Activated CD4-positive, alpha-beta T cell treated with anti-CD3 and anti-CD28 coated beads, Interleukin-2, amount 50 U/mL, for 16 hours (primary cell): ENCODE data around the gene SNORC.

ENCODE experiments used
- DNase-seq: peaks from one replicate; pipeline ENCODE4 v3.0.0-alpha.2; 2020

Gene SNORC

DNA sequence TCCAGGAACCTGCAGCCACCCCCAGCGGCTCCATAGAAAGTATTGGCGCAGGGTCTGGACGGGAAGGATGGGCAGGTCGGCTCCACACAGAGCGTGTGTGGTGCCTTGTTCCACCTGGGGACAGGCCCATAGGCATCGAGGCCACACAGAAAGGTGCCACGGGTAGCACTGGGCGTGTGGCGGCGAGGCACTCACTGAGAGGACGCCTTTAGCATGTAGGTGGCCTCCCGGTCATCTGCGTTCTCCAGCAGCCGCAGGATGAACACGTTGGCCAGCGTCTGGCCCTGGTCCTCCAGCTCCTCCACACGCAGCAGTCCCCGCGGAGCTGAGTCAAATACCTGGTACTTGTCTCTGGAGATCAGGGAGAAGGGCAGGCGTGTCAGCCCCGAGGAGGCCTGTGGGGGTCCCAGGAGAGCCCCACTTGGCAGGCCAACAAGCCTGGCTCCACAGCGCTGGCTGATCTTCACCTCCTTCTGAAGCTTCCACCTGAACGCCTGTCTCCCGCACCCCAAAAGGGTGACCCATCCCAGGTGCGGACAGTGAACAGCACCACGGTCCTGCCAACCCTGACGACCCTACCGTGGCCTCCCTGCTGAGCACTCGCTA is 13.2 kb downstream of the SNORC start:
- no peak for DNase-seq

DNA sequence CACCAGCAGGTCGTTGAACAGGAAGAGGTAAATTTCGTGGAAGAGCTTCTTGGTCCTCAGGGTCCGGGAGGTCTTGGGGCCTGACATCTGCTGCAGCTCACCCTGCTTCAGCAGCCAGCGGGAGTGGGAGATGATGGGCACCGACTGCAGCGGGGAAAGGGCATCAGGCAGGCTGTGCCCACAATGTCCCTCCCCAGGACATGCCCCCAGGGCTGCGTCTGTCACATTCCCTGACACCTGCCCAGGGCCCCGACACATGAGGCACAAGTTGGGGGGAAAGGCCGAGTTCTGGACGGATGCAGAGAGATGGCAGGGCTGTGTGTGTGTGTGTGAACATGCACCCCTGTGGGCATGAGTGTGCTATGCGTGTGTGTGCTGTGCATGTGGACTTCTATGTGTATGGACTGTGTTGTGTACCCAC is 13.9 kb downstream of the SNORC start:
- DNase-seq, result no peak

DNA sequence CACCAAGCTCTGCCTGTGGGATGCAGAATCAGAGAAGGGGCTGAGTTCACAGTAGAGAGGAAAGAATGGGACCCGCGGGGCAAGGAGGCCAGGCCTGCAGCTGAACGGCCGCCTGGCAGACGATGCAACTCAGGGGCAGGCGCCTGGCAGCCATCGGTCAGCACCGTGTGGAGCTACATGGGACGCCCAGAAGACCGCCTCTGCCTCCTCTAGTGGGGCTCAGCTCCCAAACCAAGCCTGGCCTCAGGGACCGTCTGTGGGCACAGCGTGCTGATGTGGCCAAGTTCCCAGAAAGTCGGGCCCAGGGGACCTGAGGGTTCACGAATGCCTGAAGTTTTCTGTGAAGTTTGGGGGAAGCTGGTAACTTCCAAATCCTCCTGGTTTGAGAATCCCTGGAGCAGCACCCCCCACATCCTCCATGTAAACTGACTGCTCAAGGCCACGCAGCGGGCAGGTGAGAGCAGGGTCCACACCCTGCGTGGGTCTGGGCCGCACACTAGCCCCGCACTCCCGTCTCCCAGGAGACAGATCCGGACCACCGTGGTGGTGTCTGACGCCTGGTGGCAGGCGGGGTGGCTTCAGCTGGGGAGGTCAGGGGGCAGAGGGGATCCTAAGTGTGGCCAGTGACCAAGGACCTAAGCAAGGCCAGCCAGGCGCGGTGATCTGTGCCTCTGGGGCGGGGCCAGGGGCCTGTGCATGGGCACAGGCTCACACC is 14.6 kb downstream of the SNORC start:
- no peak for DNase-seq

DNA sequence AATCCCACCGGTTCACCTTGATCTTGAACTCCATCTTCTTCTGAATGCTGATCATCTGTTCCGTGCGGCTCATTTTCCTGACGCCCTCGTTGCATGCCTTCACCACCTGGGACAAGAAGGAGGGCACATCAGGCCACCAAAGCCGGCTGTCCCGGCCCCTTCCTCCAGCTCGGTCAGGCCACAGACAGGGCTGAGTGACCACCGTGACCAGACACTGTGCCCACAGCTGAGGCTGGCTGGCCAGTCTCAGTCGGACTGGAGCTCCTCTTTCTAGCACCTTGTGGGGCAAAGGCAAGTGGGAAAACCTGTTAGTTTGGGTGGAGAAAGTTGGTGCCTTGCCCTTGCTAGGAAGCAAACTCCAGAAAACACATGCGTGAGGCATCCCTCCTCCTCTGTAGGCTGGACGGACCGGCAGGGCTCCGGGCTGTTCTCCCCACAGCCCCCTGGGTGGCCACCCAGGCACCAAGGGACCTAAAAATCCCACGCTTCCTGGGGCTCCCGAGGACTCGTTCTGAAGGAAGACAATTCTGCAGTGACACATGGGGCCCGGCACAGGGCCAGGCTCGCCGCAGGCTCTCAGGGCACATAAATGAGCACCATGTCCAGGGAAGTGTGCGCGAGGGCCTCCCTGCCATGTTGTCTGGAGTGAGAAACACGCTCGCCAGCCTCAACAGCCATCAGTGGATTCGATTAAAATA is 15.3 kb downstream of the SNORC start:
- no peak for DNase-seq

DNA sequence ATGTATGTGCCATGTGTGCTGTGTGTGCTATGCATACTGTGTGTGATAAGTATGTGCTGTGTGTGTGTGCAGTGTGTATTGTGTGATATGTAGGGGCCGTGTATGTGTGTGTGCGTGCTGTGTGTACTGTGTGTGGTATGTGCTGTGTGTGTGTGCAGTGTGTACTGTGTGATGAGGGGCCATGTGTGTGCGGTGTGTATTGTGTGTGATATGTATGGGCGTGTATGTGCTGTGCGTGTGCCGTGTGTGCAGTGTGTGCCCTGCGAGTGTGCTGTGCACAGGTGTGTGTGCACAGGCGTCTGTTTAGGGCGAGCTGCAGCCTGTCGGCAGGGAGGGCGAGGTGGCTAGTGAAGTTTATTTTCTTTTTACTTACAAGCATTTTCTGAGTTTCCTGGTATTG is 16.1 kb downstream of the SNORC start:
- DNase-seq, result no peak

DNA sequence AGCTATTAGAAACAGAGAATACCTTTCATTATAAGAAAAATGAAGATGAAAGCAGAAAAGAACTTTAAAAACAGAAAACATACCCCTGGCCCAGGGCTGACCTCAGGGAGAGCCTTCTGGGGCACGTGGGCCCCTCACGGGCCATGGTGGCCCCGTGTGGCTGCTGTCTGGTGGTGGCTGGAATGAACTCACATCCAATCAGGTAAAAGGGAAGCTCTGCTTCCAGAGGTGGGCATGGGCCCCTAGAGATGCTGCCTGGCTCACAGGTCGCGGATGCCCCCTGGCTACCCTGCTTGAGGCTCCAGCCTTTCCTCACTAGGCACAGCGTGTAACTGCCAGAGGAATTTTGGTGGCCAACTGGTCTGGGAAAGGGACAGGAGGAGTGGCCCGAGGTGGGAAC is 16.6 kb downstream of the SNORC start:
- DNase-seq, result no peak

DNA sequence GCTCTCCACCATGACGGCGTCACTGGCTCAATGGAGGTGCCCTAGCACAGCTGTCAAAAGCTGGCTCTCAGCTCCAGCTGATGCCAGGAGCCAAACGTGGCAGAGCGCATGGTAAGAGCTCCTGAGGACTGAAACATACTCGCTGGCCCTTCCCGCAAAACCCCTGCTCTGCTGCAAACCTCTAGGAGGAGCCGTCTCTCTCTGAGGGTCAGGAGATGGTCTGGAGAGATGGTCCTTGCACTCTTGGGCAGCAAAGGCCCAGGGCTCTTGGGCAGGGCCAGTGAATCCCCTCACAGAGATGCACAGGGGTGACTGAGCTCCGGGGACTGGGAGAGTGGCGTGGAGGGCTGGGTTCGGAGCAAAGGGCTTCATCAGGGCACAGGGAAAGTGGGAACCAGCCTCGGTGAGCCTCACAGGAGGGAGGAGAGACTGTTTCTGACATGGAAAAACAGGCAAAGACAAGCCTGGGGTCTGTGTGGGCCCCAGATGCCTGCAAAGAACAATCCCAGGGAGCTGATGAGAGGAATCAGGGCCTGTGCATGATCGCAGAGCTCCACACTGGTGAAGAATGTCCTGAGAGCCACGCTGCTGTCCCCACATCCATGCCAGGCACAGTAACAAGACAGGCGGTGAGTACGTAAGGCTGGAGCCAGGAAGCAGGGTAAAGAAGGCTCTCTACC is 17.2 kb downstream of the SNORC start:
- no peak for DNase-seq

DNA sequence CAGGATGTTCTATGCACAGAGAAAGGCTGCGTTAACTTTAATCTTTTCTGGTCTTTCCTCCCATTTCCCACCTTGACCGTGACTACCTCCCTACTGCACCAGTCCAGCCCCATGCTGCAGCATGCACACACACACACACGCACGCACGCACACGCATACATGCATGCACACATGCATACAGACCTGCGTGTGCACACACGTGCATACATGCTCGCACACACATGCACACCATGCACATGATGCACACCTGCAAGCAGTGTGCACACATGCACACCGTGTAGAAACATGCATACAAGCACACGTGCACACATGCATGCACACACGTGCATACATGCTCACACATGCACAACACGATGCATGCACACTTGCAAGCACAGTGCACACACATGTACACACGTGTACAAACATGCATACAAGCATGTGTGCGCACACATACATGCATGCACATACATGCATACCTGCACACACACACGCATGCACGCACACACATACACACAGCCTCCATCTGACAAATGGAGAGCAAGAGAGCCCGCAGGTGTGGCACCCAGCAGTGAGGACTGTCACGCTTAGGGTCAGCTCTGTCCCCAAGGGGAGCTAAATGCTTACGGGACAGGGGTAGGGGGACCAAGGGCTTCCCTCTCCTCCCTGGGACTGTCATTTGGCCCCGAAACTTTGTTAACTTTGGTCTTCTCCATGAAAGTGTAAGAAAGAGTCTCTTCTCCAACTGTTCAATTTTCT is 18.2 kb downstream of the SNORC start:
- no peak for DNase-seq

DNA sequence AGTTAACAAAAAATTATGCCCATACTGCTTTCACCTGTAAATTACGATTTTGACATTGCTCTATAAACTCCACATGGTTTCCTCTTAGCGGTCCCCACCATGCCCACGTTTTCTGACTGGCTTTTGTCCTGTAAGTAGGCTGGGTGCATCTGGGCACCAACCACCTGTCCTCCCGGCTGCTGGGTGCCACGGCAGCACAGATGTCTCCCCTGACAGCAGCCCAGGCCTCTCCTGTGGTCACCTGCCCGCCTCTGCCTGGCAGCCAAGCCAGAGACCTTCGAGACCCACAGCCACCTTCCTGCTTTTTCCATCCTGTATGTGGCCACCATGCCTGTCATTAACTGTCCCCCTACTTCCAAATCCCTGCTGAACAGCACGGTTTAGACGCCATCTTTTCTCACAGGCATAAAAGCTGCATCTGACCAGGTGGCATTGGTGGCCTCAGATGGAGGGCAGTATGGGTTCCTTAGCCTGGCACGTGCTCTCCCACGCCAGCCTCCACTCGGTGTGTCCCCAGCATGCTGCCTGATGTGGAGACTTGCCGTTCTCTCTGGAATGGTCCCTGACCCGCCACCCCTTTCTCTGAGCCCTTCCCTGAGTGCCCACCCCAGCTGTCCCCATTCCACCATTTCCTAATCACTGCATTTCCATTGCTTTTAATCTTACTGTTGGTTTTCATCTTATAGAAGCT is 18.9 kb downstream of the SNORC start:
- no peak for DNase-seq

DNA sequence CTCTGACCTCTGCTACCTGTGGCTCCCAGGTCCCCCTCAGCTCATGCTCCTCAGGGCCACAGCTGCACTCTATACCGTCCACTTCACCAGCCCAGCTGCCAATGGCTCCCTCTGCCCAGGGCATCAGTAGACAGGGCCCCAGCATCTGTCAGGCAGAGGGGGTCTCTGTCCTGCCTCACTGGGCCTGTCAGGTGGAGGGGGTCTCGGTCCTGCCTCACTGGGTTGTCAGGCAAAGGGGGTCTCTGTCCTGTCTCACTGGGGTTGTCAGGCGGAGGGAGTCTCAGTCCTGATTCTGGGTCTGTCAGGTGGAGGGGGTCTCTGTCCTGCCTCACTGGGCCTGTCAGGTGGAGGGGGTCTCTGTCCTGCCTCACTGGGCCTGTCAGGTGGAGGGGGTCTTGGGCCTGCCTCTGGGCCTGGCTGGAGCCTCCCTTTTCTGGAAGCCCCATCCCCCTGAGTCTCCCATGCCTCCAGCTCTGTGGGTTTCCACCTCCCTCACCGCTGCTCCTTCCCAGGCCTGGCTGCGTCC is 19.9 kb downstream of the SNORC start:
- no peak for DNase-seq

DNA sequence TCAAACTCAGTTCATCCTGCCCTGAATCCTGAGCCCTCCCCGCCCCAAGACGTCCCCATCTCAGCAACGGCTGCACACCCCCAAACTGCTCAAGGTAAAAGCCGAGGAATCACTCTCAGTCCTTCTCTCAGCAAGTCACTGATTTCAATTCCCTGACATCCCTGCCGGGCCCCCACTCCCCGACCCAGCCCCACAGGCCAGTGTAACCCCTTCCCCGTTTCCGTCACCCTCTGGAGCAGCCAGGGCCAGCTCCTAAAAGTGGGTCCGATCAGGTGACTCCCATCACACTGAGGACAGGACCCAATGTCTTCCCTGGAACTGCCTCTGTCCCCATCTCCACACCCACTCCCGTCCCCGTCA is 20.5 kb downstream of the SNORC start:
- no peak for DNase-seq

DNA sequence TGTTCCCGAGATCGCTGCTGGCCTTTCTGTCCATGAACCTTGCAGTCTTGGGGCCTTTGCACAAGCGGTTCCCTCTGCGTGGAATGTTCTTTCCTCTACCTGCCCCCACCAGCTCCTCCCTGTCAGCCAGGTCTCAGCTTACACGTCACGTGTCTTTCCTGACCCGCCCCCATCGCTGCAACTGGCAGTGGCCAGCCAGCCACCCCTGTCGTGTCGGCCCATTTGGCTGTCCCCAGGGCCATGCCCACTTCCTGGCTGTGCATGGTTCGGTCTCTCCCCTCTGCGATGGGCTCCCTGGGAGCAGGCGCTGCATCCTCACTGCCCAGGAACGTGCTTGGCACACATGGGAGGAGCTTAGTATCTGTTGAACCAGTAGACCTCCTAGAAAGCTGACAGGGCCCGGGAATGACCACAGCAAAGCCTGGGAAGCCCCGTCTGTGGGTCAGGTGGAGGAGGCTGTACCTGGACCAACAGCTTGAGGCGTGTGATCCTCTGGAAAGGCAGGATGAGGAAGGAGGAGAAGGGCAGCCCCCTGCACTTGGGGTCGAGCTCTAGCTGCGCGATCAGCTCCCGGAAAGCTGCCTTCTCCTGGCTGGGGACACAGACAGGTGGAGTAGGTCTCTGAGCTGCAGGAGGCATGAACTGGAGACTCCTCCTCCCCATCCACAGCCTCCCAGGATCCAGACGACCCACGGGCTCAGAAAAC is 21.0 kb downstream of the SNORC start:
- no peak for DNase-seq

DNA sequence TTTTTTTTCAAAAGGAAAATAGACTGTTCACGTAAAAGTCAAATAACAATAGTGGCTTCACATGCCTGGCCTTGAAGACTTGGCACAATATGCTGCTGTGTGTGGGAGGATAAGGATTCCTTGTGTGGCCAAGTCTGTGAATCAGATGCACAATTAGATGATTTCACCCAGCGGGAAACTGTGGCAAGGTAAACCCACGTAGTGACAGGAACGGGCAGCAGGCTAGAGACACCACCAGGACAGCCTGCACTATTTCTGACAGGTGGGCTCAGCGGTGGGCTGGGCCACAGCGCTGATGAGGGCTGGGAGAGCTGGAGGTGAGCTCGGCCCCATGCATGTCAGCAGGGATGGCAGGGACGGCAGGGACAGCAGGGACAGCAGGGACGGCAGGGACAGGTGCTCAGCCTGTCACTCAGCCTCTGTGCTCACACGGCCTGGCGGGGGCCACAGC is 21.6 kb downstream of the SNORC start:
- DNase-seq, result no peak

DNA sequence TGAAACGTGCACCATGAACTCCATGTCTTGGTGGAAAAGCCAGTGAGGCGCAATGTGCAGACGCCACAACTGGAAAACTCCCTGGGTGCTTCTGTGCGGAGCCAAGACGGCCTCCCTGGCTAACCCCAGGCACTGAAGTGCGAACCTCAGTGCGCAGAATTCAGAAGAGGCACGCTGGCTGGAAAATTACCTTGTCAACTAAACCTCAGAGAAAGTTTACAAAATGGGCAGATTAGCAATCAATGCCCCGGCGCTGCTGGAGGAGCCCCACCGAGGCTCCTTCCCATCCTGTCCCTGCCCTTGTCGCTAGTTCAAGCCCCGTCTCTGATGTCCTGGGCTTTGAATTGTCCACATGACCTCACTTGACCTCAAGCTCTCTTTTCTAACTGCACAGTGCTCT is 22.2 kb downstream of the SNORC start:
- DNase-seq, result no peak

DNA sequence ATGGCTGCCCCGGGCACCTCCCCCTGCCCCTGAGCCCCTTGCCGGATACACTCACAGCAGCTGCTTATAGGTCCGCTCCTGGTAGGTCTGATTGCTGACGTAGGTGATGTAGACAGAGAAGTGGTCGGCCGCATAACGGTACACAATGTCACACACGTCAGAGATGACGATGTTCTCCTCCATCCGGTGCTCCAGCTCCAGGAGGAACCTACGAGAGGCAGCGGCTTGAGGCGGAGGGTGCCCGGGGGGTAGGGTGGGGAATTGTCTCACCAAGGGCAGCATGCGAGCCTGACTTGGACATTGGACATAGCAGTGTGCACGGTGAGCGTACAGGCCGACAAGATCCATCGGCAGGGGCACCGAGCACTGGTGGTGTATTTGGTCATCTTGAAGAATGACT is 22.8 kb downstream of the SNORC start:
- DNase-seq, result no peak

DNA sequence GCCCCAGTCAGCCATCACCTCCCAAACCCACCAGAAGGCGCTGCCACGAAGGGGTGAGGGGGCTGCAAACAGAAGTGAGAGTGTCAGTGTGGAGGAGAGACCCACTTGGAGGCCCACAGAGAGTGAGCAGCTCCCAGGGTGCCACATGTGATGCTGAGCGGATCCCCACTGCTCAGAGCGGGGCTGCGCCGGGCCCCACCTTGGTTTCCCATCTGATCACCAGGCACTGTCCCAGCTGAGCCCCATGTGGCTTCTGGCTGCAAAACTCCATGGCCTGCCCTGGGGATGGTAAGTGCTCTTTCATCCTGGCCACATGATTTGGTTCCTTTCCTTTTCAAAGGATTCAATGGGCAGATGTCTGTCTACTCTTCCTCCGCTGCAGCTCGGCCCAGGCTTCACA is 23.8 kb downstream of the SNORC start:
- DNase-seq, result no peak

DNA sequence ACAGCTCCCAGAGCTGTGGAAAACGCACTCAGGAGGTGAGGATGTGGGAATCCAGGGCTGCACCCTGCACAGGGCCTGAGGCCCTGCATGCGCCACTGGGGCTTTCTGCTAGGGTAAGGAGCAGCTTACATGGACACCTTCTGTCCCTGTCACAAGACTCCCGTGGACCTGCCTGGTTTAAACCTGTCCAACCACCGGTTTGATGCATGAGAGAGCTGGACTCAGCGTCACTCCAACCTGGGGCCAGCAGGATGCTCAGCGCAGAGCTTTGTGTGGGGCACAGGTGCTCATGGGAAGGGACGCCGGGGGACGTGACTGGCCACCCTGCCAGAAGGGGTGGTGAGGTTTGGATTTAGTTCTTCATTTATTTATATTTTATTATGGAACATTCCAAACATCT is 24.2 kb downstream of the SNORC start:
- no peak for DNase-seq

DNA sequence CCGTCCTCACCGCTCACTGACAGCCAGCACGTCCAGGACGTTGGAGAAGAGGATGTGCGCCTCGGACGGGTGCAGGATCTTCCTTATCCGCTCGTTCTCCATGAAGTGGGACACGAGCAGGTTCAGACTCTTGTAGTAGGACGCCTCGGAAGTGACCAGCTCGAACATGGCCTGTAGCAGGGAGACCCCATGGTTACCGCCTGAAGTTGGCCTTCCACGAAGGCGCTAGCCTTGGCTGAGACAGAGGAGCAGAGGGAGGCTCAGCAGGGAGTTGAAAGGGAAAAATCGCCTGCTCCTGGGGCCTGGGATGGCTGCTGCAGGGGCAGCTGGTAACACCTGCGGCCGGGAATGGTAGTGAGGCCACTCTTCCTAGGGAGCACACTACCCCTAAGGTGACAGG is 24.7 kb downstream of the SNORC start:
- no peak for DNase-seq

DNA sequence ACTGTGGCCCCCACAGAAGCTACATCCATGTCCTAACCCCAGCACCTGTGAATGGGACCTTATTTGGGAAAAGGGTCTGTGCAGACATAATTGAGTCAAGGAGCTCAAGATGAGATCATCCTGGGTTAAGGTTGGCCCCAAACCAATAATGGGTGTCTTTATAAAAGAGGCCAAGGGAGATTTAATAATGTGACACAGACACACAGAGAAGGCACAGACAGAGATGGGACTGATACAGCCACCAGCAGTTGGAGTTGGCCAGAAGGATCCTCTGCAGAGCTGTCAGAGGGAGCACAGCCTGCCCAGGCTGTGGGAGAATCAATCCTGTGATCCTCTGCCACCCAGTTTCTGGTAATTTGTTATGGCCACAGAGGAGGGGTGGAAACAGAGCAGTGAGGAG is 26.0 kb downstream of the SNORC start:
- no peak for DNase-seq

DNA sequence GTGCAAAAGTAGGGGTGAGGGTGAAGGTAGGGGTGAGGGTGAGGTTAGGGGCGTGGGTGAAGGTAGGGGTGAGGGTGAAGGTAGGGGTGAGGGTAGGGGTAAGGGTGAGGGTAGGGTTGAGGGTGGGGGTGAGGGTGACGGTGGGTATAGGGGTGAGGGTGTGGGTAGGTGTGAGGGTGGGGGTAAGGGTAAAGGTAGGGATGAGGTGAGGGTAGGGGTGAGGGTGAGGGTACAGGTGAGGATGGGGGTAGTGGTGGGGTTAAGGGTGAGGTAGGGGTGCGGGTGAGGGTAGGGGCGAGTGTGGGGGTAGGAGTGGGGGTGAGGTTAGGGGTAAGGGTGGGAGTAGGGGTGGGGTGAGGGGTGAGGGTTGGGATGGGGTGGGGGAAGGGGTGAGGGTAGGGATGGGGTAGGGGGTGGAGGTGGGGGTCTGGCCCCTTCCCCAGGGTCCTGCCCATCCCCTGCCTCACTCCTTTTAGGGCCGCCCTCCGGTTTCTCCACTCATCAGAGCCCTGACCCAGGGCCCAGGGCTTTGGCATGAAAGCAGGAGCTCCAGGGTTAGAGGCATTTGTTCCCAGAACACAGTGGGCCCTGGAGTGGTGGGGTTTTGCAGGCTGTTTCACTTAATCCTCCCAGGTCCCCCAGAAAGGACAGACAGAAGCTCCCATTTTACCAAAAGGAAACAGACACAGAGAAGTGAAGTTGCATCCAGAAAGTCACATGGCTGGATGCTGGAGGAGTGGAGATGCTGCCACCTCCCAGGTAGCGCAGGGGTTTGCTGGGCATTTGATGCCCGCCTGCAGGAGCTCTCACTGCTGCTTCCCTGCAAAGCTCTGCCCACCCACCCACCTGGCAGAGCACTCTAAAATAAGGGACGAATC is 26.9 kb downstream of the SNORC start:
- no peak for DNase-seq
